Esophagus muscularis mucosa (tissue), 4 donors: ENCODE data around the gene PRKAR2A. TPM values are rescaled to one million over a fixed set of nuclear protein-coding genes. Genes with fewer than 3 reads are reported as not detected.

ENCODE experiments used
- DNase-seq: peaks from one replicate; pipeline ENCODE4 v3.0.0-alpha.2; 2017; ENCODE audit errors: extremely low spot score
- H3K27ac ChIP-seq, 4 donors: fragments of 200-600 bp; sonication (generic); replicated peaks in 1 of 4; 1 replicate in 3 of 4; 2 replicates in 1 of 4; pipeline ENCODE4 v1.5.1; 2016 to 2019; ENCODE audit warnings: mild to moderate bottlenecking in 1 of 4
- H3K27me3 ChIP-seq, 4 donors: fragments of 200-600 bp; sonication (generic); one replicate each; pipeline versions ENCODE4 v1.5.1 to v1.6.0; 2016 to 2019
- H3K36me3 ChIP-seq, 4 donors: fragments of 200-600 bp; sonication (generic); one replicate each; pipeline ENCODE4 v1.5.1; 2016 to 2019
- H3K4me1 ChIP-seq, 4 donors: fragments of 200-600 bp; sonication (generic); one replicate each; pipeline ENCODE4 v1.5.1; 2016 to 2019
- H3K4me3 ChIP-seq, 4 donors: fragments of 200-600 bp; sonication (generic); 1 replicate in 2 of 4; 2 replicates in 2 of 4; pipeline ENCODE4 v1.5.1; 2016 to 2019; ENCODE audit warnings: mild to moderate bottlenecking in 4 of 4, moderate library complexity in 1 of 4
- H3K9me3 ChIP-seq, 4 donors: fragments of 200-600 bp; sonication (generic); 1 replicate in 3 of 4; 2 replicates in 1 of 4; pipeline ENCODE4 v1.5.1; 2016 to 2019
- CTCF ChIP-seq, 3 experiments: fragments of 200-600 bp in 2 of 3; fragments of 450-650 bp in 1 of 3; sonication (generic) in 2 of 3; IDR thresholded peaks; one replicate each; pipeline ENCODE4 v1.5.1; 2017 to 2019; ENCODE audit warnings: antibody characterized with exemption in 3 of 3, mild to moderate bottlenecking in 2 of 3, moderate library complexity in 1 of 3
- EP300 ChIP-seq: sonication (generic); formaldehyde crosslinking; IDR thresholded peaks from one replicate; pipeline ENCODE4 v1.6.1; 2017; ENCODE audit warnings: antibody characterized with exemption
- POLR2A ChIP-seq: fragments of 450-650 bp; IDR thresholded peaks from one replicate; pipeline ENCODE4 v1.6.1; 2017; ENCODE audit warnings: antibody characterized with exemption, moderate library complexity, mild to moderate bottlenecking, low read depth
- POLR2AphosphoS5 ChIP-seq, 2 donors: sonication (generic); formaldehyde crosslinking; IDR thresholded peaks; one replicate each; pipeline ENCODE4 v1.6.1; 2017; ENCODE audit warnings: antibody characterized with exemption in 2 of 2
- WGBS: methylation state at CpG from one replicate; pipeline ENCODE4 v1.1.5; 2018; 5-methylcytosine and 5-hydroxymethylcytosine counted together
- intact Hi-C: fragments of 100-400 bp; cut with DNase I; formaldehyde crosslinking; loops from one replicate; pipeline ENCODE4 v1.15.1; 2023
- total RNA-seq, 4 donors: library from RNA; depleted of rRNA; stranded (reverse); fragments of >200 nt; gene quantifications; one replicate each; pipeline versions ENCODE4 v1.1.0 to v1.2.1, GENCODE V29; 2016

Gene PRKAR2A
- total RNA-seq, 4 donors from 2014 or later, result 30.7 to 43.3 (median 34.2) TPM

- Histone ChIP-seq H3K27me3 (no peaks in the 10 kb centered on the region), H3K9me3 (no peaks in the 10 kb centered on the region), H3K36me3 (peaks cover 13 to 96% (median 61%) of the 10 kb centered on the region in 4 donors), H3K4me3 (no peak overlapping the region), H3K27ac (no peak overlapping the region), H3K4me1 (no peaks in the 10 kb centered on the region)
- intact Hi-C loops, result no loop called here
- DNase-seq, result no peak
- TF ChIP-seq POLR2AphosphoS5 (IDR thresholded peaks at IDR 0.05) (no peak), EP300 (no peak), CTCF (IDR thresholded peaks at IDR 0.05) (no peak), POLR2A (no peak)
- 98% methylated on average over 4 of the region's 4 CpGs for WGBS
Measured at GRCh38 chr3:48759071-48759470, 88.6 kb downstream of the PRKAR2A start.

GRCh38 chr3:48756640-48757039 is 91.0 kb downstream of the PRKAR2A start:
- no peaks in the 10 kb centered on the region for H3K27me3 ChIP-seq
- 86% methylated on average over 5 of the region's 5 CpGs for WGBS
- intact Hi-C loops, result no loop called here
- H3K36me3 ChIP-seq, result peaks cover 11 to 91% (median 56%) of the 10 kb centered on the region in 4 donors
- no peak for DNase-seq
- no peaks in the 10 kb centered on the region for H3K4me1 ChIP-seq
- H3K4me3 ChIP-seq, result no peak overlapping the region
- H3K27ac ChIP-seq, result no peak overlapping the region
- no peaks in the 10 kb centered on the region for H3K9me3 ChIP-seq
- no peak for TF ChIP-seq POLR2AphosphoS5 (IDR thresholded peaks at IDR 0.05)
- no peak for TF ChIP-seq CTCF (IDR thresholded peaks at IDR 0.05)
- no peak for TF ChIP-seq POLR2A
- no peak for TF ChIP-seq EP300

- intact Hi-C loops, result no loop called here
- no peak overlapping the region for H3K4me3 ChIP-seq
- TF ChIP-seq POLR2A (no peak), CTCF (IDR thresholded peaks at IDR 0.05) (no peak), POLR2AphosphoS5 (IDR thresholded peaks at IDR 0.05) (no peak), EP300 (no peak)
- H3K27me3 ChIP-seq, result no peaks in the 10 kb centered on the region
- no peaks in the 10 kb centered on the region for H3K9me3 ChIP-seq
- no peak overlapping the region for H3K27ac ChIP-seq
- peaks cover 8 to 16% (median 15%) of the 10 kb centered on the region in 4 donors for H3K4me1 ChIP-seq
- no peak for DNase-seq
- H3K36me3 ChIP-seq, result peaks cover 33 to 79% (median 55%) of the 10 kb centered on the region in 4 donors
- WGBS, result 64% methylated on average over 1 of the region's 1 CpG
Measured at GRCh38 chr3:48750856-48751255, 96.8 kb downstream of the PRKAR2A start.

GRCh38 chr3:48748754-48749153 is 98.9 kb downstream of the PRKAR2A start:
- H3K4me1 ChIP-seq, result peaks cover 10 to 16% (median 15%) of the 10 kb centered on the region in 4 donors
- WGBS, result 79% methylated on average over 3 of the region's 3 CpGs
- H3K27me3 ChIP-seq, result no peaks in the 10 kb centered on the region
- H3K27ac ChIP-seq, result peak overlapping the region; percentile 1 to 43 (median 16)
- no peaks in the 10 kb centered on the region for H3K9me3 ChIP-seq
- TF ChIP-seq EP300 (no peak), POLR2A (no peak), CTCF (IDR thresholded peaks at IDR 0.05) (no peak), POLR2AphosphoS5 (IDR thresholded peaks at IDR 0.05) (no peak)
- intact Hi-C loops, result no loop called here
- no peak for DNase-seq
- H3K36me3 ChIP-seq, result peaks cover 33 to 70% (median 45%) of the 10 kb centered on the region in 4 donors
- H3K4me3 ChIP-seq, result no peak overlapping the region

GRCh38 chr3:48747706-48748105 is 100.0 kb downstream of the PRKAR2A start:
- WGBS, result 57% methylated on average over 4 of the region's 4 CpGs
- Histone ChIP-seq H3K27ac (peak overlapping the region; percentile 22 to 64 (median 36)), H3K36me3 (peaks cover 33 to 66% (median 43%) of the 10 kb centered on the region in 4 donors), H3K4me1 (peaks cover 10 to 16% (median 15%) of the 10 kb centered on the region in 4 donors), H3K9me3 (no peaks in the 10 kb centered on the region), H3K27me3 (no peaks in the 10 kb centered on the region), H3K4me3 (no peak overlapping the region)
- intact Hi-C loops, result no loop called here
- no peak for DNase-seq
- TF ChIP-seq POLR2A (no peak), POLR2AphosphoS5 (IDR thresholded peaks at IDR 0.05) (no peak), CTCF (IDR thresholded peaks at IDR 0.05) (no peak), EP300 (no peak)
